SJCRH30 (cell line): ENCODE data around the gene ITGA5. TPM values are rescaled to one million over a fixed set of nuclear protein-coding genes. Genes with fewer than 3 reads are reported as not detected.

Experiments used
- DNase-seq, 2 experiments: peaks; one replicate each; pipeline ENCODE4 v3.0.0-alpha.2; 2015 to 2020
- H3K27ac ChIP-seq: fragments of 250-450 bp; sonication (Bioruptor Pico); 2 replicates; pipeline ENCODE4 v1.5.1; 2020; ENCODE audit warnings: mild to moderate bottlenecking, moderate library complexity
- H3K27me3 ChIP-seq: fragments of 250-450 bp; sonication (Bioruptor Pico); 2 replicates; pipeline ENCODE4 v1.5.1; 2020; ENCODE audit warnings: mild to moderate bottlenecking, moderate library complexity
- H3K36me3 ChIP-seq: fragments of 250-450 bp; sonication (Bioruptor Pico); 2 replicates; pipeline ENCODE4 v1.5.1; 2020; ENCODE audit warnings: mild to moderate bottlenecking, moderate library complexity
- H3K4me1 ChIP-seq: fragments of 250-450 bp; sonication (Bioruptor Pico); 2 replicates; pipeline ENCODE4 v1.5.1; 2020; ENCODE audit warnings: mild to moderate bottlenecking, moderate library complexity
- H3K4me3 ChIP-seq: fragments of 250-450 bp; sonication (Bioruptor Pico); 2 replicates; pipeline ENCODE4 v1.5.1; 2020; ENCODE audit warnings: mild to moderate bottlenecking, moderate library complexity
- H3K9me3 ChIP-seq: fragments of 250-450 bp; sonication (Bioruptor Pico); replicated peaks from 2 replicates; pipeline ENCODE4 v1.5.1; 2020; ENCODE audit warnings: mild to moderate bottlenecking, moderate library complexity
- total RNA-seq: library from RNA; depleted of rRNA; stranded (reverse); fragments of >200 nt; shearing (Covaris generic); gene quantifications from 2 replicates; pipeline ENCODE4 v1.2.3, GENCODE V29; 2014; rRNA removed

ITGA5 gene
- total RNA-seq, result 37.3 and 38.1 TPM in 2 replicates

DNA sequence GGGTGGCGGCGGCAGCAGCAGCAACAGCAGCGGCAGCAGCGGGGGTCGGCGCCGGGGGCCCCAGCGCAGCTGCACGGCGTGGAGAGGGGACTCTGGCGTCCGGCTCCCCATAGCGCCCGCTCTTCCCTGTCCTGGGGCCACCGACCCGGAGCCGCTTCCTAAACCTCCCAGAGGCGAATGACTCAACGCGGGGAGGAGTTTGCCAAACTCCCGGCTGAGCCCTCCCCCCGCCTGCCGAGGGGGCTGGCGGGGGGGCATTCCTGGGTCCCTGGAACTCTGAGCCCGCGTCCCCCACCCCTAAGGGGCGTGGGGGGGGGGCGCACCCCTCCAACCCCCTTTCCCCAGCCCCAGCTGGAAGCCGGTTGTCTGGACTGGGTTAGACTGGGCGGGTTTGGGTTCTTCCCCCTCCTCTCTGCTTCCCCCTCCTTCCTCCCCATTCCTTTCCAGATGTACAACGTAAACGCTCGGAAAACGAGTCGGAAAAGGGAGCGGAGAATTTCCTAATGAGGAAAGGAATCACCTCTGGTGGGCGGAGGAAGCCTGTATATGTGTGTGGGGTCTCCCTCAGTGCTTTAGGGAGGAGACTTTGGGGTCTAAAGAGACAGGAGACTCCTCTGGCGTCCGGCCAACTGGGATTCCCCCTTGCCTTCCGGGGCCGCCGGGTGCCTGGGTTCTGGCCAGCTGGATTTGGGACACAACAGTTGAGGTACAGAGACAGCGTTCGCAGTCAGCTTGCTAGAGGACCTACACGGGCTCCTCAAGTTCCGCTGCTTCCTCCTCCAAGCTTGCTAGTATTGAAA, at the start of gene ITGA5:
ITGA5 (minus strand) TSS at position 179 of the 800 bp plus-strand sequence; CDS start at position 111, 68 bp downstream.
- peak; percentile 74 to 75 for DNase-seq
- Histone ChIP-seq H3K4me1 (peaks cover 15% of the 10 kb centered on the region), H3K9me3 (no peaks in the 10 kb centered on the region), H3K27me3 (no peaks in the 10 kb centered on the region), H3K27ac (peak within 1 kb of the TSS; percentile 45), H3K4me3 (peak within 1 kb of the TSS; percentile 100), H3K36me3 (no peaks in the 10 kb centered on the region)

DNA sequence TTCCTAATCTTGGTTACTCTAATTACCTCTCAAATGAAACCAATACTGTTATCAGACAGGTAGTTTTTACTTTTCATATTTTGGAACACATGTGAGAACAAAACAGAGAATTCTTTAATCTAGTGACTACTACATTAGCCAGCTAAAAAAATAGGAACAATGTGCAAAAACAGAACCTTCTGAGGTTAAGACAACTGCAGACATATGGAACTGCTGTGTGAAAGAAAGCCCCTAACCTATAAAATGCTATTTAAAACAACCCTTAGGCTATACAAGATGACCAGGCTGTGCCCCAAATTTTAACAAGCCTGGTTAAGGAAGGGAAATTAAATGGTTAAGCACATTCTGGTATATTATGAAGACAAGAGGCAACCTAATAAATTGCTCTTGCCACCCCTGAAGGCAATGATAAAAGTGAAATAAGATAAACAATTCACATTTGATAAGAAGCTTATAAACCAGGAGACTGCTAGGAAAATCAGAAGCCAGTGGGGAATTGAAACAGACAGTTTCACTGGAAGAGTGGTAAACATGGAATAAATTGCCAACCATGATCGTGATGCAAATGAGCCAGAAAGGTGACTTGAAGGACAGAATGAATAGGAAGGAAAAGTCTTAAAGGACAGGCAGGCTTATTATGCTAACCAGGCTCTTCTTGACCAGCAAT, 46.9 kb upstream of the ITGA5 start:
- Histone ChIP-seq H3K27me3 (0 out of 2 replicates have a peak, but pooled peaks cover 4% of the 10 kb centered on the region), H3K9me3 (no peaks in the 10 kb centered on the region), H3K4me3 (no peak overlapping the region), H3K27ac (no peak overlapping the region), H3K36me3 (no peaks in the 10 kb centered on the region), H3K4me1 (no peaks in the 10 kb centered on the region)
- DNase-seq, result no peak

DNA sequence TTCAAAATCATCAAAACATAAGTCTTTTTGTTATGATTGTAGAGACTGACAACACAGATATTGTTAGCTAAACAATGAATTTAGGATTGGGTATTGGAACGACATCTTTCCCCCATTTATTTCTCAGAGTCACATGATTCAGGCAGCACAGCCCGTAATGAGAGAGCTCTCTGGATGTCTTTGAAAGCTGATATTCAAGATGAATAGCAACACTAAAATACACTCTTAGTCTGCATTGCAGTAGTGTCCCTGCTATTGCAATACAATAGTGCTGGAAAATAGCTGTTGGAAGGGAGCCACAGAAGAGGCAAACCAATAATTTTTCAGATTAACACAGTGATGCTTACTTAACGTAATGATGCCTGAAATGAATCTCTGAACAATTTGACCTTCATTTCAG, 44.4 kb upstream of the ITGA5 start:
- Histone ChIP-seq H3K4me1 (no peaks in the 10 kb centered on the region), H3K27ac (no peak overlapping the region), H3K27me3 (peaks cover 4% of the 10 kb centered on the region; the same call in 1 of the 2 replicates), H3K36me3 (no peaks in the 10 kb centered on the region), H3K4me3 (no peak overlapping the region), H3K9me3 (no peaks in the 10 kb centered on the region)
- peak in 1 of 2 experiments; percentile 18 for DNase-seq

DNA sequence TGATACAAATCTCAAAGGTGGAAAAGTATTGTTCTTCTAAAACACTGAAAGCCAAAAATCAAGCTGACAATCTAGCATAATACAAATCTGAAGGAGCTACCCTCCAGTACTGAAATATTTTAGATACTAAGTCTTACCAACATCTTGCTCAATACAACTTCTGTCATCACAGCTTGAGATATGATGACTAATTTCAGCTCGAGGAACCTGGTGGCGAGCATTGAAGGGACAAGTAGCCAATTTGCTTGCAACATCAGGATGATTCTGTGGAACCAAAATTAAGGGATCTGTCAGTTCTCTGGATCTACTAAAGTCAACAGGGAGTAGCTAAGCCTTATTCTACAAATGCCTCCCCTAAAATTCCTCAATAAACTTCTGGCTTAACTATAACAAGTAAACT, 44.0 kb upstream of the ITGA5 start:
- Histone ChIP-seq H3K27ac (no peak overlapping the region), H3K27me3 (peaks cover 4% of the 10 kb centered on the region; the same call in 1 of the 2 replicates), H3K4me3 (no peak overlapping the region), H3K9me3 (no peaks in the 10 kb centered on the region), H3K4me1 (no peaks in the 10 kb centered on the region), H3K36me3 (no peaks in the 10 kb centered on the region)
- no peak for DNase-seq

DNA sequence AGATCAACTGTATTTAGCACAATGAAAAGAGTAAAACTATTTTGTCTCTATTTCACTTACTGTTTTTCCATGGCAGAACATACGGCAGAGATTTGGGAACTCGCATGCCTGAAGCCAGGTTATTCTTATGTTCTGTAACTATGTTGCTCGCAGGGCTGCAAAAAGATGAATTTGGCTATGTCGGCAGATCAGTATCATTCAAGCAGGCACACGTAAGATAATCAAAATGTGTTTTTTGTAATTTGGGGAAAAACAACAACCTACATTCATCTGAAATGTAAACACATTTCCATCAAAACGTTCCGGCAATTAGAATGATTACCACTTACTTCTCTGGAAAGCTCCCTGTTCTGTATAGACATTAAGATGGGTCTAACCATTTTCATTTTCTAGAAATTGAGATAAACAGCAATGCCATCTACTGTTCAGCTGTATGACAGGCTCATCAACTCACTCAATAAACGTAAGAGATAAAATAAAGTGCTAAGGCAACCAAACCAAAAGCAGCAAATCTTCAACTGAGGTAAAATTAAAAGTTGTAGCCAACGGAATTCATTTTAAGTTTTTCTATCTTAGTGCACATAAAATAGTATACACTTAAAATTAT, 41.4 kb upstream of the ITGA5 start:
- Histone ChIP-seq H3K4me3 (no peak overlapping the region), H3K9me3 (no peaks in the 10 kb centered on the region), H3K36me3 (no peaks in the 10 kb centered on the region), H3K27me3 (peaks cover 4% of the 10 kb centered on the region; the same call in 1 of the 2 replicates), H3K4me1 (no peaks in the 10 kb centered on the region), H3K27ac (no peak overlapping the region)
- DNase-seq, result no peak

DNA sequence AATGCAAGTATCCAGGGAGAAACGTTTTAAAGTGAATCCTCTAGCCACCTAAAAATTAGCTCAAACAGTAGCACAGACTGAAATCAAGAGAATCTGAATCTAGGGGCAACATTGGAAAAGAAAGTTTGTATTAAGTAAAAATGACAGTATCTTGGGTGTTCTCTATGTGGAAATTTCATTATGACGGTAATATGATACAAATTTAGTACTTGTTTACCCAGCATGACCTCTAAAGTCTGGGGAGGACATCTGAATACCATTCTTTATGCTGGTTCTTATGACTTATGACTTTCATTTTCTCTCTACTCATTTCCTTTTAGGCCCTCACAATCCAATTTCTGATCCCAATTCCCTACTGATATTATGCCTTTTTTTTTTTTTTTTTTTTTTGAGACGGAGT, 40.3 kb upstream of the ITGA5 start:
- Histone ChIP-seq H3K4me3 (no peak overlapping the region), H3K27me3 (peaks cover 4% of the 10 kb centered on the region), H3K27ac (no peak overlapping the region), H3K36me3 (no peaks in the 10 kb centered on the region), H3K4me1 (no peaks in the 10 kb centered on the region), H3K9me3 (no peaks in the 10 kb centered on the region)
- DNase-seq, result no peak

DNA sequence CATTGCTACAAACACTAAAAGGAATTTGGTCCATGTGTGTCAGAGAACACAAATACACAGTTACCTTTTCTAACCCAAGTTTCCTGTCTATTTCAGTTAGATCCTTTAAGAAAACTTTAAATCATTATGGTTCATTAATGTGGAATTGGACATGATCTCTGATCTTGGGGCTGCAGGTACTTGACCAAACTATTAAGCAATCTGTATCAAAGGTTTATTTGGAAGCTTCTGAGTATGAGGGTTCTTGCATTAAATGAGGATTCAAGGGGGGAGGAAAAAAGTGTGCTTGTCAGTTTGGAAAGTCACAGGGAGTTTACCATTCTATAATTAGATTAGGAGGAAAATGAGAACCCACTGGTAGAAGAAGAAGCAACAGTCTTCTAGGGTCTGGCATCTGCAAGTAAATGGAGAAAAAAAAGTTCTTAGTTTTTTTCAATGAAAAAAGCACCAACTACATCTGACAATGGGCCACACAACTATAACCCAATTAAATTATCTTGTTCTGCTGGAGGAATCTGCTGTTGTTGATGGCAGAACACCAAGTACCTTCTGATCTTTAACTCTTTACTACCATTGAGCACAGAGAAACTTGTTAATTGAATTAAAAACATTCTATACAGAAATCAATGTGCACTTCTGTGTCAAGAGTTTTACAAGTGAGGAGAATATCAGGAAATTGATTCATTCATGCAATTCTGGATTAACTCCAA, 36.8 kb upstream of the ITGA5 start:
- no peak overlapping the region for H3K4me3 ChIP-seq
- no peaks in the 10 kb centered on the region for H3K9me3 ChIP-seq
- no peak overlapping the region for H3K27ac ChIP-seq
- no peaks in the 10 kb centered on the region for H3K4me1 ChIP-seq
- peaks cover 4% of the 10 kb centered on the region for H3K27me3 ChIP-seq
- H3K36me3 ChIP-seq, result no peaks in the 10 kb centered on the region
- no peak for DNase-seq

DNA sequence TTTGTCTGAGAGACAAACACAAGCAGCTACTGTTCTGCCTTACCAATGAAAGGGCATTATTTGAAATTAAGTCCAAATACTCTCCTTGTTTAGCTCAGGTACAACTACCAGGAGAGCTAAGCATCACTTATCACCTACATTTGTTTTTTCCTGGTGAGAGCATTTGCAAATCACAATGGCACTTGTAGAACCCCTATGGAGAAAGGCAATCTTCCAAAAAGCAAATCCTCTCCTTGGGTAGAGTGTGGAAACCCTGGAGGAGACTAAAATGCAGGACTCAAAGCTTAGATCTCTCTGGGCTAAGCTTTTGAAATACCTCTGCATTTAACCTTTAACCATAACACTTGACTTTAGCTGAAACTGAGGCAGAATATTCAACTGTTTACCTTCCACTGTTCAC, 33.6 kb upstream of the ITGA5 start:
- Histone ChIP-seq H3K9me3 (no peaks in the 10 kb centered on the region), H3K27me3 (peaks cover 4% of the 10 kb centered on the region)

DNA sequence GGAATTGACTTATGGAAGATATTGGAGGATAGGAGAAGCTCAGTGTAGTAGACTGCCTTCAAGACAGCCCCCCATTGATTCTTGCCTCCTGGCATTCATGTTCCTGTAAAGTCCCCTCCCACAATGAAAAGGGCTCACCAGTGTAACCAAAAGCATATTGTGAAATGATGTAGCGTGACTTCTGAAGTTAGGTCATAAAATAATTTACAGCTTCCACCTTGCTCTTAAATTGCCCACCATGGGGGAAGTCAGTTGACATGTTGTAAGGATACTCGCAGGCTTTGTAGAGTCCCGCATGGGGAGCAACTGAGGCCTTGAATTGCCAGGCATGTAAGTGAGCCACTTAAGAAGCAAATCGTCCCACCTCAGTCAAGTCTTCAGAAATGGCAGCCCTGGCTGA, 29.3 kb upstream of the ITGA5 start:
- Histone ChIP-seq H3K36me3 (no peaks in the 10 kb centered on the region), H3K4me3 (no peak overlapping the region), H3K27me3 (no peaks in the 10 kb centered on the region), H3K4me1 (no peaks in the 10 kb centered on the region), H3K27ac (no peak overlapping the region), H3K9me3 (no peaks in the 10 kb centered on the region)
- no peak for DNase-seq

More for the DNA sequence above, 33.6 kb upstream of the ITGA5 start:
- no peak for DNase-seq
- H3K36me3 ChIP-seq, result no peaks in the 10 kb centered on the region
- no peaks in the 10 kb centered on the region for H3K4me1 ChIP-seq
- no peak overlapping the region for H3K27ac ChIP-seq
- no peak overlapping the region for H3K4me3 ChIP-seq

DNA sequence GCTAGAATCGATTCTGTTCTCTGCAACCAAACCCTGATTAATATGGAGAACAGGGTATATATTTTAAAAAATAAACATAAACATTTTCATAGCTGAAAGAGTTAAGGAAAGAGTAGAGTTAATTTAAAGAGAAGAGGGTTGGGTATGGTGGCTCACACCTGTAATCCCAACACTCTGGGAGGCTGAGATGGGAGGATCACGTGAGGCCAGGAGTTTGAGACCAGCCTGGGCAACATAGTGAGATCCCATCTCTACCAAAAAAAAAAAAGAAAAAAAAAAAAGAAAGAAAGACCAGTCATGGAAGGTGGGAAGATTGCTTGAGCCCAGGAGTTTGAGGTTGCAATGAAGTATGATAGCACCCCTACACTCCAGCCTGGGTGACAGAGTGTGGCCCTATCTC, 28.9 kb upstream of the ITGA5 start:
- no peak for DNase-seq
- Histone ChIP-seq H3K4me1 (no peaks in the 10 kb centered on the region), H3K4me3 (no peak overlapping the region), H3K27me3 (no peaks in the 10 kb centered on the region), H3K36me3 (no peaks in the 10 kb centered on the region), H3K27ac (no peak overlapping the region), H3K9me3 (no peaks in the 10 kb centered on the region)

DNA sequence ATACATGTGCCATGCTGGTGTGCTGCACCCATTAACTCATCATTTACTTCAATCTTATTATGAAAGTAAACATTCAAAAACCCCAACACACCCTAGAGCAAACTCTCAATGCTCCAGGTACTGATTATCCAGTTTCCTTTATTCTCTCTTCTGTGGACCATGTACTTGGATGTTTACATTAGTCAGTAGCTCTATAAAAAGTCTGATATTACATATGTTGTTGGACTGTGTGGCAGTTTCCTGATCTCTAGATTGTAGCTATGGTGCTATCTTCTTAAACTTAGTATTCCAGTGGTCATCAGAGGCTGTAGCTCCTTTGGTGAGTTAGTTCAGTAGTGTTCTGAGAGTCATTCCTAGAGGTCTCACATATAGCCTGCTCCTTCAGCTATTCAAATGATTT, 25.1 kb upstream of the ITGA5 start:
- Histone ChIP-seq H3K27me3 (no peaks in the 10 kb centered on the region), H3K9me3 (no peaks in the 10 kb centered on the region), H3K36me3 (no peaks in the 10 kb centered on the region), H3K4me3 (no peak overlapping the region), H3K27ac (no peak overlapping the region), H3K4me1 (peaks cover 13% of the 10 kb centered on the region)
- DNase-seq, result no peak

DNA sequence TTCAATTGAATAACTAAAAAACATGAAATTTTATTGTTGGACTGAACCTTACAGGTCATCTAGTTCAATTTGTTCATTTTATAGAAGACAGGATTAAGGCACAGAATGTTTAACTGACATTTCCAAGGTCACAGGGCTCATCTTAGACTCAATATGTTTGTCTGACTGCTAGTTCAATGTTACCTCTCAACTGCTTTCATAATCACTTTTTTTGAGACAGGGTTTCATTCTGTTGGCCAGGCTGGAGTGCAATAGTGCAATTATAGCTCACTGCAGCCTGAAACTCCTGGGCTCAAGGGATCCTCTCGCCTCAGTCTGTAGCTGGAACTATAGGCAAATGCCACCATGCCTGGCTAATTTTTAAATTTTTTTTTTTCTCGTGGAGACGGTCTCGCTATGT, 24.4 kb upstream of the ITGA5 start:
- no peak for DNase-seq
- H3K4me1 ChIP-seq, result peaks cover 13% of the 10 kb centered on the region
- no peak overlapping the region for H3K27ac ChIP-seq
- no peaks in the 10 kb centered on the region for H3K27me3 ChIP-seq
- no peaks in the 10 kb centered on the region for H3K9me3 ChIP-seq
- no peak overlapping the region for H3K4me3 ChIP-seq
- no peaks in the 10 kb centered on the region for H3K36me3 ChIP-seq

DNA sequence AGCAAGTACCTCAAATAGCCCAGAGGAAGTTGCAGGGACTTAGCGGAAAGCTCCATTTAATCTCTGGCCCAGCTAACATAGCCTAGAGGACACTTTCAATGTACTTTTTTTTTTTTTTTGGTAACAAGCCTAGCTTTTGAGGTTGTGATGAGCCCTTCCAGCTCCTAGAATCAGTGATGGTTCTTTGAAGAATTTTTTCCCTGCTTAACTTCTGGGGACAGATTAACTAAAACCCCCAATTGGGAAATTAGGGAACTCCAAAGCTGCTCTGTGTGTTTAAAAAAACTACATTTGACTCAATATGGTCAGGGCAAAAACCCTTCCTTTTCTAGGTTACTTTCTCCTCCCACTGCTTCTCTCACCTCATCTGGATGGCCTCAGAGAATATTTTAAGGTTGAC, 23.9 kb upstream of the ITGA5 start:
- H3K9me3 ChIP-seq, result no peaks in the 10 kb centered on the region

DNA sequence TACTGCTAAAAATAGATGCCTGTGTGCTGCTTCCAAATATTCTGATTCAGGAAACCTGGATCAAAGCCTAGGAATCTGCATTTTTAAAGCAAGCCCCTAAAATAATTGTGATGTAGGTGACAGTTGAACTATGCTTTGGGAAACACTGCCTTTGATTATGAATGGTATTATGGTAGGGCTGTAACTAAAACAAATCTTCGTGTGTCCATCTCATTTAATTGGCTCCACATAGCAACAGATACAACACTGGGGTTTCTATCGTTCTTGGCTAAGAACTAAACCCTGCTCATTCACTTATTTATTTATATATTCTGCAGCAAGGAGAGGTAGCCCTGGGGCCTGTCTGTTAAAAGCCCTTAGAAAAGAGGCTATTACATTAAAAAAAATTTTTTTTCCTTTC, 23.0 kb upstream of the ITGA5 start:
- no peaks in the 10 kb centered on the region for H3K9me3 ChIP-seq
- peaks cover 13% of the 10 kb centered on the region for H3K4me1 ChIP-seq
- H3K27ac ChIP-seq, result no peak overlapping the region; the same call in 1 of the 2 replicates
- no peaks in the 10 kb centered on the region for H3K36me3 ChIP-seq
- no peak for DNase-seq
- no peak overlapping the region for H3K4me3 ChIP-seq
- no peaks in the 10 kb centered on the region for H3K27me3 ChIP-seq

More for the DNA sequence above, 23.9 kb upstream of the ITGA5 start:
- Histone ChIP-seq H3K27me3 (no peaks in the 10 kb centered on the region), H3K27ac (no peak overlapping the region), H3K4me3 (peak overlapping the region; percentile 23), H3K36me3 (no peaks in the 10 kb centered on the region), H3K4me1 (peaks cover 13% of the 10 kb centered on the region)
- DNase-seq, result peak in 1 of 2 experiments; percentile 36
